Skin of body (tissue), 2 donors: ENCODE results near the gene ABCA1. TPM values are rescaled to one million over a fixed set of nuclear protein-coding genes. Genes with fewer than 3 reads are reported as not detected.
"Not testable (repeated sequence)": the region's sequence is repeated elsewhere in the genome, so short reads cannot be mapped to it uniquely, and the experiment has no call there.

ENCODE experiments used
- DNase-seq: peaks from one replicate; lab custom pipeline; 2025; lab: John Stamatoyannopoulos, UW
- total RNA-seq: library from RNA; depleted of rRNA; stranded (reverse); fragments of >200 nt; gene quantifications from one replicate; pipeline ENCODE4 v1.2.3, GENCODE V29; 2014

The ABCA1 gene
- total RNA-seq, 1 donor from 2014 or later, result 61.2 TPM

- DNase-seq, result no peak
Observed at GRCh38 chr9:104869811-104870210, 58.1 kb downstream of the ABCA1 start.

GRCh38 chr9:104868687-104869404 is 59.1 kb downstream of the ABCA1 start:
- peak; percentile 67 for DNase-seq

GRCh38 chr9:104868303-104868686 is 59.7 kb downstream of the ABCA1 start:
- no peak for DNase-seq

- no peak for DNase-seq
Observed at GRCh38 chr9:104866191-104866590, 61.8 kb downstream of the ABCA1 start.

- peak; percentile 40 for DNase-seq
Observed at GRCh38 chr9:104864675-104865104, 63.3 kb downstream of the ABCA1 start.

GRCh38 chr9:104863180-104863883 is 64.6 kb downstream of the ABCA1 start:
- DNase-seq, result peak; percentile 73

- DNase-seq, result no peak
Observed at GRCh38 chr9:104861397-104861796, 66.6 kb downstream of the ABCA1 start.

- DNase-seq, result peak; percentile 58
Observed at GRCh38 chr9:104860263-104860662, 67.7 kb downstream of the ABCA1 start.

GRCh38 chr9:104858846-104859245 is 69.1 kb downstream of the ABCA1 start:
- no peak for DNase-seq

- DNase-seq, result peak; percentile 30
Observed at GRCh38 chr9:104858271-104858670, 69.7 kb downstream of the ABCA1 start.

- DNase-seq, result no peak
Observed at GRCh38 chr9:104856413-104856941, 71.5 kb downstream of the ABCA1 start.

GRCh38 chr9:104855807-104856206 is 72.1 kb downstream of the ABCA1 start:
- DNase-seq, result peak; percentile 8

- DNase-seq, result not testable (repeated sequence)
Observed at GRCh38 chr9:104855258-104855657, 72.7 kb downstream of the ABCA1 start.

GRCh38 chr9:104854613-104855012 is 73.3 kb downstream of the ABCA1 start:
- DNase-seq, result no peak

GRCh38 chr9:104853683-104854082 is 74.3 kb downstream of the ABCA1 start:
- DNase-seq, result no peak

GRCh38 chr9:104853159-104853558 is 74.8 kb downstream of the ABCA1 start:
- DNase-seq, result no peak

GRCh38 chr9:104851546-104851920 is 76.4 kb downstream of the ABCA1 start:
- no peak for DNase-seq

GRCh38 chr9:104850786-104851545 is 77.0 kb downstream of the ABCA1 start:
- no peak for DNase-seq

- DNase-seq, result no peak
Observed at GRCh38 chr9:104849023-104849422, 78.9 kb downstream of the ABCA1 start.

- no peak for DNase-seq
Observed at GRCh38 chr9:104844710-104845109, 83.2 kb downstream of the ABCA1 start.

- no peak for DNase-seq
Observed at GRCh38 chr9:104843644-104844240, 84.2 kb downstream of the ABCA1 start.

- no peak for DNase-seq
Observed at GRCh38 chr9:104842698-104843097, 85.3 kb downstream of the ABCA1 start.
